ENCODE results near the gene SLAIN2. TPM values are rescaled to one million over a fixed set of nuclear protein-coding genes. Genes with fewer than 3 reads are reported as not detected.

Gene SLAIN2
- total and polyA plus RNA-seq, 5 experiments from 2014 or later, result 25.9 to 109 (median 39.3) TPM

GRCh38 chr4:48356355-48356754 lies 15.0 kb downstream of the SLAIN2 start:
- Mint-ChIP-seq H3K9me3 (peaks cover 0 to 5% (median 0%) of the 10 kb centered on the region in 9 donors), H3K4me3 (no peak overlapping the region), H3K36me3 (peaks cover 6 to 17% (median 10%) of the 10 kb centered on the region in 3 donors), H3K4me1 (peaks cover 22 to 63% (median 49%) of the 10 kb centered on the region in 4 donors), H3K27me3 (no peaks in the 10 kb centered on the region), H3K27ac (no peak overlapping the region)
- no peak for DNase-seq
- ATAC-seq, result no peak
- POLR2A ChIA-PET, result interaction anchor here (1.0 kb wide), 1 partner anchor 14 kb away, joined by 4 read pairs; no protein-coding TSS in a partner anchor

- ATAC-seq (no peak), DNase-seq (no peak)
- Mint-ChIP-seq H3K4me3 (peak overlapping the region in 1 of 10 donors; percentile 10), H3K4me1 (peaks cover 10 to 33% (median 23%) of the 10 kb centered on the region in 4 donors), H3K27ac (peak overlapping the region in 8 of 10 donors; percentile 7 to 70 (median 30)), H3K36me3 (peaks cover 0 to 8% (median 0%) of the 10 kb centered on the region in 3 donors), H3K9me3 (peaks cover 0 to 2% (median 0%) of the 10 kb centered on the region in 9 donors), H3K27me3 (no peaks in the 10 kb centered on the region)
- POLR2A ChIA-PET, result no interaction called here
Measured at GRCh38 chr4:48360285-48361011, 19.1 kb downstream of the SLAIN2 start.

- Mint-ChIP-seq H3K27ac (peak overlapping the region in 6 of 10 donors; percentile 26 to 70 (median 58)), H3K9me3 (peaks cover 0 to 2% (median 0%) of the 10 kb centered on the region in 9 donors), H3K36me3 (peaks cover 0 to 10% (median 0%) of the 10 kb centered on the region in 3 donors), H3K4me3 (peak overlapping the region in 1 of 10 donors; percentile 10), H3K4me1 (peaks cover 12 to 36% (median 26%) of the 10 kb centered on the region in 4 donors), H3K27me3 (no peaks in the 10 kb centered on the region)
- POLR2A ChIA-PET, result no interaction called here
- no peak for DNase-seq
- no peak for ATAC-seq
Measured at GRCh38 chr4:48361012-48361400, 19.7 kb downstream of the SLAIN2 start.

DNA sequence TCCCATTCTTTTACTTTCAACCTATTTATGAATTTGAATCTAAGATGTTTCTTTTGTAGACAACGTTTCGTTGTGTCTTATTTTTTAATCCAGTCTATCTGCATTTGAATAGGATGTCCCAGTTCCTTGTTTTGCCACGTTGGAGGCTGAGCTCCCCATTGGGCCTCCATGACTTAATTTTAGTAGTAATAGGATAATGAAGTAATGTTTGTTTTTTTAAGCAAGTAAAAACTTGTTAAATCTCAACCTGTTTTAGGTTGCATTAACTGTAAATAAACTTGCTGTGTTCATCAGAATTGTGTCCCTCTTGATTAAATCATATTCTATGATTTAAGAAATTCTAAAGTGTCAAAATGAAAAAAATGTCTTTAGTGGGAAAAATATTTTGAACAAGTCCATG lies 25.3 kb downstream of the SLAIN2 start:
- POLR2A ChIA-PET, result no interaction called here
- peak overlapping the region in 3 of 10 donors; percentile 6 to 33 (median 27) for H3K27ac Mint-ChIP-seq
- peaks cover 0 to 2% (median 0%) of the 10 kb centered on the region in 9 donors for H3K9me3 Mint-ChIP-seq
- DNase-seq (no peak), ATAC-seq (no peak)
- peaks cover 18 to 61% (median 45%) of the 10 kb centered on the region in 4 donors for H3K4me1 Mint-ChIP-seq
- no peaks in the 10 kb centered on the region for H3K27me3 Mint-ChIP-seq
- H3K36me3 Mint-ChIP-seq, result peaks cover 0 to 9% (median 4%) of the 10 kb centered on the region in 3 donors
- H3K4me3 Mint-ChIP-seq, result peak overlapping the region in 2 of 10 donors; percentile 20 to 22

GRCh38 chr4:48367016-48367415 lies 25.7 kb downstream of the SLAIN2 start:
- POLR2A ChIA-PET, result no interaction called here
- H3K4me1 Mint-ChIP-seq, result peaks cover 18 to 57% (median 45%) of the 10 kb centered on the region in 4 donors

DNA sequence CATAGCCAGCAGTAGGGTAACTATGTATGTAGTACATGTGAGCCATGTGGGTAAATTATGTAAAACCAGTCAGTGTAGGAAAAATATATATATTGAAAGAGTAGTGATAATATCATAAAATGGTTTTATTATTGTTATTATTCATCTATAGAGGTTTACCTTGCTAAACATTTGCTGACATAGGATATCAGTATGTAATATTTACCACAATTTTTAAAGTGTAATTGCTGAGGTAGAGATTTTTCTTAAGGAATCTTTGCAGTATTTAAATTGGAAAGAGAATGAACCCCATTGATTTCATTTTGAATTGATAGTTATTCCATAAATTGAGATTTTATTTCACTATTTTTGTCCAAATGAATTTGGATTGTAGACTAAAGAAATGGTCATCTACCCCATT lies 27.1 kb downstream of the SLAIN2 start:
- POLR2A ChIA-PET, result no interaction called here
- Mint-ChIP-seq H3K36me3 (peaks cover 0 to 19% (median 4%) of the 10 kb centered on the region in 3 donors), H3K4me1 (peaks cover 21 to 57% (median 51%) of the 10 kb centered on the region in 4 donors), H3K4me3 (no peak overlapping the region), H3K9me3 (peaks cover 0 to 2% (median 0%) of the 10 kb centered on the region in 9 donors), H3K27me3 (no peaks in the 10 kb centered on the region), H3K27ac (no peak overlapping the region)
- no peak for DNase-seq
- ATAC-seq, result no peak

More at GRCh38 chr4:48367016-48367415, 25.7 kb downstream of the SLAIN2 start:
- Mint-ChIP-seq H3K9me3 (peaks cover 0 to 2% (median 0%) of the 10 kb centered on the region in 9 donors), H3K27ac (peak overlapping the region in 2 of 10 donors; percentile 0 to 6), H3K36me3 (peaks cover 0 to 9% (median 4%) of the 10 kb centered on the region in 3 donors), H3K27me3 (no peaks in the 10 kb centered on the region), H3K4me3 (peak overlapping the region in 2 of 10 donors; percentile 6 to 17)
- no peak for ATAC-seq
- DNase-seq, result no peak

DNA sequence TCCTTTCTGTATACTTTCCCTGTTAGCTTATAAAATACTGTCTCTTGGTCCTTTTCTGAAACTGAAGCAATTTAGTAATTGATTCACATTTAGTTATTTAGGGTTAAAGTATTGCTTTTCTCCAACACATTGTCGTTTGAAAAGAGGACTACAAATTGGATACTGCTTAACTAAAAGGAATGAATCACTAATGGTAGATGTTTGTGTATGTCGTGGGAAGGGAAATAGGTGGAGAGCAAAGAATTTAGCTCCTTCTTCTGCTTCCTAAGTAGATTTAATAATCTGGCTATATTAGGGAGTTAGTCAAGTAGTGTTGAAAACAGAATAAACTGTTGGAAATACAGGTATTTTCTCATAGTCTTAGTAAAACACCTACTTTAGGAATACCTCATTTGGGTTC lies 27.9 kb downstream of the SLAIN2 start:
- Mint-ChIP-seq H3K4me3 (peak overlapping the region in 1 of 10 donors; percentile 6), H3K36me3 (peaks cover 0 to 26% (median 4%) of the 10 kb centered on the region in 3 donors), H3K9me3 (peaks cover 0 to 2% (median 0%) of the 10 kb centered on the region in 9 donors), H3K27ac (peak overlapping the region in 2 of 10 donors; percentile 26 to 38), H3K27me3 (no peaks in the 10 kb centered on the region), H3K4me1 (peaks cover 23 to 57% (median 55%) of the 10 kb centered on the region in 4 donors)
- DNase-seq, result no peak
- ATAC-seq, result no peak
- POLR2A ChIA-PET, result interaction anchor here (0.6 to 1.5 kb wide), 2 partner anchors 25 to 33 kb away, joined by 3 read pairs; no protein-coding TSS in a partner anchor

GRCh38 chr4:48369771-48370170 lies 28.4 kb downstream of the SLAIN2 start:
- no peak overlapping the region for H3K4me3 Mint-ChIP-seq
- peaks cover 0 to 1% (median 0%) of the 10 kb centered on the region in 9 donors for H3K9me3 Mint-ChIP-seq
- ATAC-seq, result no peak

DNA sequence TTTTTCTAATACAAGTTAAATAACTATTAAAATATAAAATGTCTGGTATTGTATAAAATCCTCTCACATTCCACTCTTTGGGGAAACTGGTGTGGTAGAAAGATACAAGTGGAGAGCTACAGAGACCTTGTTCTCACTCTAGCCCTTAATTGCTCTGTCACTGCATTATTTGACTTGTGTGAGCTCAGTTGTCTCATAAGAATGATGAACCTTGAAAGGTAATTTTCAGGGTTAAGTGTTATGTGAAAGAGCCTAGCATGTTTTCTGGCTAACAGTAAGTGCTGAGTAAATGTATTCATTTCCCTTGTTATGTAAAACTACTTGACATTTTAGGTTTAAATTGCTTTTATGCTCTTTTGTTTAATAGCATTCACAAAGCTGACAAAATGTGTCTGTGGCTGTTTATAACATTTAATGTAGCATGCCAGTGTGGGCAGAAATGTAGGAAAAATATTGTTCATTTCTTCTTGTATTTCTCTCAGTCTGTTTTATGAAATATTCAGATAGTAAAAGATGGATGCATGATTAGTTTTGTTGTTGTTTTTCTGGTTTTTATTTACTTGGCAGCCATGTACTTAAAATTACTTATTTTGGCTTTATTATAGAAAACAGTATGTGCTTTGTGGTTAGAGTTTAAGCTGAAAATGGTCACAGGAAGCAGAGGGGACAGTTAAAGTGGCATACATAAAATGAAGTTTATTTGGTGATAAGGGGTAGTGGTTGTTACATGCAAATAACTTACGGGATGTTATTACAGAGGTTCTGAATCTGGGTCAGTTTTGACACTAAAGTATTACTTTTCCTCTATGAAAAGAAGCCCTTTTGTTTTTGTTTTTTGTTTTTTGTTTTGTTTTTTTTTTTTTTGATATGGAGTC lies 29.2 kb downstream of the SLAIN2 start:
- Mint-ChIP-seq H3K27ac (peak overlapping the region in 6 of 10 donors; percentile 20 to 81 (median 26)), H3K36me3 (peaks cover 0 to 36% (median 7%) of the 10 kb centered on the region in 3 donors), H3K9me3 (no peaks in the 10 kb centered on the region), H3K27me3 (no peaks in the 10 kb centered on the region), H3K4me3 (peak overlapping the region in 1 of 10 donors; percentile 23), H3K4me1 (peaks cover 28 to 67% (median 60%) of the 10 kb centered on the region in 4 donors)
- POLR2A ChIA-PET, result interaction anchor here (1.5 kb wide), 1 partner anchor 27 kb away, joined by 3 read pairs; no protein-coding TSS in a partner anchor
- DNase-seq, result no peak
- no peak for ATAC-seq

More at GRCh38 chr4:48369771-48370170, 28.4 kb downstream of the SLAIN2 start:
- Mint-ChIP-seq H3K4me1 (peaks cover 28 to 60% (median 60%) of the 10 kb centered on the region in 4 donors), H3K27ac (peak overlapping the region in 3 of 10 donors; percentile 1 to 60 (median 38)), H3K27me3 (no peaks in the 10 kb centered on the region), H3K36me3 (peaks cover 0 to 31% (median 7%) of the 10 kb centered on the region in 3 donors)
- no peak for DNase-seq
- POLR2A ChIA-PET, result interaction anchor here (1.5 kb wide), 1 partner anchor 26 kb away, joined by 3 read pairs; no protein-coding TSS in a partner anchor

DNA sequence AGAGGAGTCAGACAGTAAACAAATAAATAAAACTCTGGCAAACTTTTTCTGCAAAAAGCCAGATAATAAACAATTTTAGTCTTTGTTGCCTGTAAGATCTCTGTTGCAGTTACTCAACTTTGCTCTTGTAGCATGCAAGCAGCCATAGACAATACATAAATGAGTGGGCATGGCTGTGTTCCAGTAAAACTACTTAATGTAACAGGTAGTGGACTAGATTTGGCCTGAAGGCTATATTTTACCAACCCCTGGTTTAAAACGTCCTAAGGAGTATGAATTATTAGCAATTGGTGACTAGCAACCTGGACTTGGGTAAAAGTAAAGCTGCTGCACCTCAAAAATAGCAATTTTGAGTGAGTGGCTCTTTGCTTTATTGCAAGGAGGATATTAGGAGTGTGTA lies 30.9 kb downstream of the SLAIN2 start:
- peaks cover 0 to 41% (median 7%) of the 10 kb centered on the region in 3 donors for H3K36me3 Mint-ChIP-seq
- ATAC-seq (no peak), DNase-seq (no peak)
- POLR2A ChIA-PET, result no interaction called here
- no peak overlapping the region for H3K4me3 Mint-ChIP-seq
- no peak overlapping the region for H3K27ac Mint-ChIP-seq
- H3K9me3 Mint-ChIP-seq, result no peaks in the 10 kb centered on the region
- no peaks in the 10 kb centered on the region for H3K27me3 Mint-ChIP-seq
- H3K4me1 Mint-ChIP-seq, result peaks cover 24 to 57% (median 48%) of the 10 kb centered on the region in 4 donors

DNA sequence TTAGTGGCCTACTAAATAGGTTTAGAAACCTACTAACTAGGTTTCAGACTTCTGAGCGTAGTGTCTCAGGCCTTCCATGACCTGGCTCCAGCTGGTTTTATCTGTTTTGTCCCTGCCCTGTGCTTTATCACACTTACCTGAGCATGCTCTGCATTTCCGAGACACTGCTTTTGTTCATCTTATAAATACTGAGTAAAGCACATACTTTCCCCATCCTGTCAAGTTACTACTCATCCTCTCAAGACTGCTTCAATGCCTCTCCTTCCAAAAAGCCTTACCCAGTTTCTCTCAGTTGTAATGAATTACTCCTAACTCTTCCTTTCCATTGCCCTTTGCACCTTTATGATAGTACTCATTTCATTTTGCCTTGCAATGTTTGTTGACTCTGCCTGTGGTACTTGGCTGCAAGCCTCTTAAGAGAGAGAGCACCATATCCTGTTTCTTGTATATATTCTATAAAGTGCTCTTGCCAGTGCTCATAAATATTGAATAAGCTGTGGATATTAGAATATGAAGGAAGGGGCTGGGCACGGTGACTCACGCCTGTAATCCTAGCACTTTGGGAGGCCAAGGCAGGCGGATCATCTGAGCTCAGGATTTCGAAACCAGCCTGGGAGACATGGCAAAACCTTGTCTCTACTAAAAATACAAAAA lies 34.4 kb downstream of the SLAIN2 start:
- POLR2A ChIA-PET, result no interaction called here
- Mint-ChIP-seq H3K27me3 (no peaks in the 10 kb centered on the region), H3K4me3 (no peak overlapping the region), H3K4me1 (peaks cover 15 to 35% (median 28%) of the 10 kb centered on the region in 4 donors), H3K36me3 (peaks cover 6 to 64% (median 10%) of the 10 kb centered on the region in 3 donors), H3K9me3 (no peaks in the 10 kb centered on the region), H3K27ac (peak overlapping the region in 2 of 10 donors; percentile 56 to 91)
- ATAC-seq, result no peak
- DNase-seq, result no peak
